ENCODE results near the gene HS6ST2.
A peak's percentile ranks its signal among the peaks of the same experiment; 100 is the strongest.

HS6ST2 gene

GRCh38 chrX:132623300-132623699 is 335.1 kb downstream of the HS6ST2 start:
- no peak overlapping the region for H3K27ac ChIP-seq
- TF ChIP-seq CTCF (conservative IDR thresholded peaks at IDR 0.05): no peak

- H3K27ac ChIP-seq: no peak overlapping the region
- no peak for TF ChIP-seq CTCF (conservative IDR thresholded peaks at IDR 0.05)
Observed at GRCh38 chrX:132622130-132622529, 336.3 kb downstream of the HS6ST2 start.

- no peak overlapping the region for H3K27ac ChIP-seq
- TF ChIP-seq CTCF (conservative IDR thresholded peaks at IDR 0.05): no peak
Observed at GRCh38 chrX:132618810-132619209, 339.6 kb downstream of the HS6ST2 start.

- H3K27ac ChIP-seq: no peak overlapping the region
- peak; percentile 63 for TF ChIP-seq CTCF (conservative IDR thresholded peaks at IDR 0.05)
Observed at GRCh38 chrX:132615391-132616131, 342.9 kb downstream of the HS6ST2 start.

GRCh38 chrX:132614297-132614696 is 344.1 kb downstream of the HS6ST2 start:
- H3K27ac ChIP-seq: no peak overlapping the region
- TF ChIP-seq CTCF (conservative IDR thresholded peaks at IDR 0.05): peak; percentile 65

GRCh38 chrX:132613801-132614200 is 344.6 kb downstream of the HS6ST2 start:
- no peak overlapping the region for H3K27ac ChIP-seq
- TF ChIP-seq CTCF (conservative IDR thresholded peaks at IDR 0.05): no peak

GRCh38 chrX:132612821-132613564 is 345.4 kb downstream of the HS6ST2 start:
- TF ChIP-seq CTCF (conservative IDR thresholded peaks at IDR 0.05): peak; percentile 78
- no peak overlapping the region for H3K27ac ChIP-seq
